CD4-positive, CD25-positive, alpha-beta regulatory T cell (primary cell): Measurements from ENCODE around the gene SORBS1. TPM values are rescaled to one million over a fixed set of nuclear protein-coding genes. Genes with fewer than 3 reads are reported as not detected.

Source experiments
- ATAC-seq, 2 donors: fragments of 150-1000 bp; cut with Tn5 transposase; one replicate each; pipeline ENCODE4 v1.10.0; 2021; ENCODE audit warnings: low read depth in 2 of 2, moderate number of reproducible peaks in 2 of 2, moderate library complexity in 1 of 2
- DNase-seq, 3 donors: peaks; one replicate each; pipeline versions ENCODE4 v3.0.0 to v3.0.0-alpha.2; 2012 to 2022; ENCODE audit warnings: mixed read lengths in 1 of 3
- H3K27ac ChIP-seq: one replicate; pipeline ENCODE4 v1.7.0; 2013; ENCODE audit warnings: mild to moderate bottlenecking, low read length; ENCODE audit not compliant: insufficient read depth, poor library complexity, severe bottlenecking
- H3K27me3 ChIP-seq: one replicate; pipeline ENCODE4 v1.7.0; 2013; ENCODE audit warnings: low read length; ENCODE audit not compliant: control insufficient read depth, insufficient read depth
- H3K36me3 ChIP-seq: one replicate; pipeline ENCODE4 v1.7.0; 2013; ENCODE audit warnings: mild to moderate bottlenecking, low read length, moderate library complexity; ENCODE audit not compliant: control insufficient read depth, insufficient read depth
- H3K4me1 ChIP-seq: 2 replicates; pipeline ENCODE4 v1.7.0; 2013; ENCODE audit warnings: mild to moderate bottlenecking, low read length; ENCODE audit not compliant: insufficient read depth, control insufficient read depth, poor library complexity, severe bottlenecking
- H3K4me3 ChIP-seq: one replicate; pipeline ENCODE4 v1.7.0; 2013; ENCODE audit warnings: low read depth, mild to moderate bottlenecking, low read length, moderate library complexity
- H3K9me3 ChIP-seq, 2 experiments: 1 replicate in 1 of 2; 2 replicates in 1 of 2; pipeline ENCODE4 v1.7.0; 2013; ENCODE audit warnings: low read length in 2 of 2, mild to moderate bottlenecking in 1 of 2, moderate library complexity in 1 of 2; ENCODE audit not compliant: control insufficient read depth in 2 of 2
- H3K27ac Mint-ChIP-seq, 3 donors: one replicate each; pipeline ENCODE4 v1.8.0; 2020 to 2022; ENCODE audit warnings: mild to moderate bottlenecking in 3 of 3, mixed read lengths in 3 of 3, moderate library complexity in 2 of 3
- H3K27me3 Mint-ChIP-seq: one replicate; pipeline ENCODE4 v1.8.0; 2022; ENCODE audit warnings: mild to moderate bottlenecking, mixed read lengths
- H3K36me3 Mint-ChIP-seq: one replicate; pipeline ENCODE4 v1.8.0; 2020; ENCODE audit warnings: mixed read lengths
- H3K4me1 Mint-ChIP-seq, 4 donors: one replicate each; pipeline ENCODE4 v1.8.0; 2020 to 2022; ENCODE audit warnings: mixed read lengths in 4 of 4, mild to moderate bottlenecking in 1 of 4
- H3K4me3 Mint-ChIP-seq, 4 donors: one replicate each; pipeline ENCODE4 v1.8.0; 2020 to 2022; ENCODE audit warnings: mild to moderate bottlenecking in 4 of 4, mixed read lengths in 4 of 4, moderate library complexity in 3 of 4
- H3K9me3 Mint-ChIP-seq, 7 donors: one replicate each; pipeline ENCODE4 v1.8.0; 2020 to 2022; ENCODE audit warnings: mixed read lengths in 7 of 7, mild to moderate bottlenecking in 3 of 7, moderate library complexity in 2 of 7
- polyA plus RNA-seq, 4 donors: library from polyadenylated mRNA; unstranded; fragments of 300-500 nt; fragmentation: Illumina TruSeq; gene quantifications; one replicate each; pipeline ENCODE4 v1.2.3, GENCODE V29; 2021
- total RNA-seq: library from RNA; stranded (reverse); gene quantifications from one replicate; pipeline ENCODE4 v1.2.3, GENCODE V29; 2022

The SORBS1 gene
- total and polyA plus RNA-seq, 5 donors from 2014 or later, result 0.31 to 3.7 (median 0.38) TPM

- Histone ChIP-seq H3K9me3 (no peaks in the 10 kb centered on the region), H3K4me3 (no peak overlapping the region), H3K36me3 (no peaks in the 10 kb centered on the region), H3K27ac (no peak overlapping the region), H3K27me3 (no peaks in the 10 kb centered on the region), H3K4me1 (no peaks in the 10 kb centered on the region)
- H3K4me3 Mint-ChIP-seq, result no peak overlapping the region
- DNase-seq, result no peak
- H3K36me3 Mint-ChIP-seq, result no peaks in the 10 kb centered on the region
- no peak for ATAC-seq
- H3K27ac Mint-ChIP-seq, result no peak overlapping the region
- no peaks in the 10 kb centered on the region for H3K9me3 Mint-ChIP-seq
- peaks cover 0 to 4% (median 0%) of the 10 kb centered on the region in 4 donors for H3K4me1 Mint-ChIP-seq
- H3K27me3 Mint-ChIP-seq, result peaks cover 11% of the 10 kb centered on the region
Observed at GRCh38 chr10:95263864-95264226, 297.3 kb downstream of the SORBS1 start.

GRCh38 chr10:95262763-95263518 is 298.2 kb downstream of the SORBS1 start:
- no peak overlapping the region for H3K4me3 ChIP-seq
- Mint-ChIP-seq H3K36me3 (no peaks in the 10 kb centered on the region), H3K9me3 (no peaks in the 10 kb centered on the region), H3K27me3 (peaks cover 11% of the 10 kb centered on the region), H3K4me1 (peaks cover 0 to 4% (median 0%) of the 10 kb centered on the region in 4 donors), H3K4me3 (no peak overlapping the region), H3K27ac (no peak overlapping the region)
- H3K9me3 ChIP-seq, result no peaks in the 10 kb centered on the region
- no peaks in the 10 kb centered on the region for H3K36me3 ChIP-seq
- ATAC-seq, result no peak
- H3K27me3 ChIP-seq, result no peaks in the 10 kb centered on the region
- no peaks in the 10 kb centered on the region for H3K4me1 ChIP-seq
- DNase-seq, result no peak
- H3K27ac ChIP-seq, result no peak overlapping the region

GRCh38 chr10:95261926-95262325 is 299.2 kb downstream of the SORBS1 start:
- Histone ChIP-seq H3K9me3 (no peaks in the 10 kb centered on the region), H3K36me3 (no peaks in the 10 kb centered on the region)
- peaks cover 0 to 4% (median 0%) of the 10 kb centered on the region in 4 donors for H3K4me1 Mint-ChIP-seq

More at GRCh38 chr10:95261926-95262325, 299.2 kb downstream of the SORBS1 start:
- H3K4me3 ChIP-seq, result no peak overlapping the region
- ATAC-seq (no peak), DNase-seq (no peak)
- H3K27ac ChIP-seq, result no peak overlapping the region
- no peaks in the 10 kb centered on the region for H3K27me3 ChIP-seq
- H3K27ac Mint-ChIP-seq, result no peak overlapping the region
- no peaks in the 10 kb centered on the region for H3K36me3 Mint-ChIP-seq
- peaks cover 11% of the 10 kb centered on the region for H3K27me3 Mint-ChIP-seq
- H3K9me3 Mint-ChIP-seq, result no peaks in the 10 kb centered on the region
- no peak overlapping the region for H3K4me3 Mint-ChIP-seq
- H3K4me1 ChIP-seq, result no peaks in the 10 kb centered on the region

Other genes with a start within 250 kb of the SORBS1 start
- gene ALDH18A1, start 95.3 kb upstream of the SORBS1 start, total RNA-seq, result 27.1 TPM
- 10 to 100 TPM; 40.5 to 55.4 (median 44.1) TPM for gene ALDH18A1, start 95.3 kb upstream of the SORBS1 start, polyA plus RNA-seq
- gene TCTN3, start 132.6 kb upstream of the SORBS1 start, total RNA-seq, result 25.0 TPM
- gene TCTN3, start 132.6 kb upstream of the SORBS1 start, polyA plus RNA-seq, result 10 to 100 TPM; 41.7 to 59.0 (median 46.0) TPM
- 49.4 TPM for gene ENTPD1, start 194.8 kb upstream of the SORBS1 start, total RNA-seq
- 10 to 100 TPM in 3 of 4 donors, 1 to 10 TPM in 1; 3.5 to 38.3 (median 17.9) TPM for gene ENTPD1, start 194.8 kb upstream of the SORBS1 start, polyA plus RNA-seq